Keratinocyte (primary cell): ENCODE measurements around the gene ADAMTS13.

Experiments
- CTCF ChIP-seq, 3 experiments: IDR thresholded peaks in 1 of 3; conservative IDR thresholded peaks in 1 of 3; optimal IDR thresholded peaks in 1 of 3; 2 replicates in 2 of 3; 3 replicates in 1 of 3; pipeline versions ENCODE3 to v1.5.1; 2011; ENCODE audit warnings: low read length in 3 of 3, mild to moderate bottlenecking in 3 of 3, moderate library complexity in 2 of 3, control low read depth in 1 of 3, inconsistent platforms in 1 of 3; ENCODE audit not compliant: insufficient read depth in 2 of 3; ENCODE audit errors: extremely low read depth in 1 of 3
- EZH2 ChIP-seq: IDR thresholded peaks from one replicate; pipeline ENCODE4 v1.6.1; 2012; ENCODE audit warnings: inconsistent platforms, mild to moderate bottlenecking, low read length, moderate library complexity

GRCh38 chr9:133508046-133508445 is 85.9 kb downstream of the ADAMTS13 start:
- TF ChIP-seq EZH2: no peak
- no peak for TF ChIP-seq CTCF (optimal IDR thresholded peaks at IDR 0.05 in 1 of 3, IDR thresholded peaks at IDR 0.05 in 1 of 3, conservative IDR thresholded peaks at IDR 0.05 in 1 of 3; ENCODE audit: extremely low read depth in 1 of 3, insufficient read depth in 2 of 3, low read length in 3 of 3)
